HG02943 (cell line): Measurements from ENCODE around the gene ENG.
"Not testable (repeated sequence)": the region's sequence is repeated elsewhere in the genome, so short reads cannot be mapped to it uniquely, and the experiment has no call there.

Experiments
- ATAC-seq: cut with Tn5 transposase; IDR thresholded peaks from one replicate; pipeline ENCODE4 v1.9.1; 2021; ENCODE audit warnings: mild to moderate bottlenecking, low read depth, moderate library complexity; ENCODE audit not compliant: unreplicated experiment

ENG gene

GRCh38 chr9:127846443-127847177, 7.8 kb downstream of the ENG start:
- no peak for ATAC-seq

GRCh38 chr9:127845619-127846018, 8.8 kb downstream of the ENG start:
- not testable (repeated sequence) for ATAC-seq

- ATAC-seq: no peak
These were observed 9.6 kb downstream of the ENG start for GRCh38 chr9:127844821-127845359.

GRCh38 chr9:127841087-127841835, 13.2 kb downstream of the ENG start:
- no peak for ATAC-seq

- no peak for ATAC-seq
These were observed 15.9 kb downstream of the ENG start for GRCh38 chr9:127838375-127839078.

- ATAC-seq: no peak
These were observed 17.1 kb downstream of the ENG start for GRCh38 chr9:127837346-127837745.

GRCh38 chr9:127836561-127836960, 17.9 kb downstream of the ENG start:
- ATAC-seq: not testable (repeated sequence)

- ATAC-seq: no peak
These were observed 18.4 kb downstream of the ENG start for GRCh38 chr9:127835991-127836516.

- ATAC-seq: no peak
These were observed 20.9 kb downstream of the ENG start for GRCh38 chr9:127833555-127833954.

GRCh38 chr9:127832248-127832647, 22.2 kb downstream of the ENG start:
- no peak for ATAC-seq

- ATAC-seq: no peak
These were observed 25.1 kb downstream of the ENG start for GRCh38 chr9:127829205-127829906.

GRCh38 chr9:127828262-127829031, 26.0 kb downstream of the ENG start:
- ATAC-seq: no peak

- ATAC-seq: no peak
These were observed 28.1 kb downstream of the ENG start for GRCh38 chr9:127826253-127826913.

GRCh38 chr9:127825319-127826051, 29.0 kb downstream of the ENG start:
- ATAC-seq: no peak

- ATAC-seq: no peak
These were observed 32.4 kb downstream of the ENG start for GRCh38 chr9:127822108-127822507.

GRCh38 chr9:127818574-127818973, 35.9 kb downstream of the ENG start:
- no peak for ATAC-seq

- no peak for ATAC-seq
These were observed 36.5 kb downstream of the ENG start for GRCh38 chr9:127817881-127818434.

GRCh38 chr9:127816728-127817127, 37.7 kb downstream of the ENG start:
- no peak for ATAC-seq
